ENCODE results near the gene NUDT7. TPM values are rescaled to one million over a fixed set of nuclear protein-coding genes. Genes with fewer than 3 reads are reported as not detected.

Gene NUDT7
- total and polyA plus RNA-seq, 9 of the 15 experiments (the other 6 are each of a cell fraction or from before 2014, with no cell fraction given): 5.6 to 24.2 (median 10.5) TPM

- WGBS (ENCODE audit: insufficient coverage, low coverage, missing lambda C conversion rate): 2% methylated on average over 5 of the region's 5 CpGs
These were observed 35.7 kb downstream of the NUDT7 start for GRCh38 chr16:77758046-77758445.

More at GRCh38 chr16:77758046-77758445, 35.7 kb downstream of the NUDT7 start:
- no peak overlapping the region for H3K9ac ChIP-seq (ENCODE audit: insufficient read depth in 1 of 2, low read depth in 2 of 2, low read length in 2 of 2)
- FAIRE-seq (no peak), DNase-seq (ENCODE audit: extremely low read depth in 1 of 4, low spot score in 3 of 4) (no peak), ATAC-seq (no peak)
- H3K4me1 ChIP-seq (replicated peaks in 1 of 2; ENCODE audit: control insufficient read depth in 2 of 2, insufficient read depth in 2 of 2, low read length in 2 of 2): no peaks in the 10 kb centered on the region
- H4K20me1 ChIP-seq (replicated peaks; ENCODE audit: control insufficient read depth, insufficient read depth, low read length): no peaks in the 10 kb centered on the region
- H3K27me3 ChIP-seq (ENCODE audit: control insufficient read depth in 2 of 2, insufficient read depth in 2 of 2, low read length in 2 of 2): no peaks in the 10 kb centered on the region
- no peak overlapping the region for H3K27ac ChIP-seq (ENCODE audit: extremely low read depth, low read depth, low read length)
- no TSS peak for BruUV-seq (replicated peaks)
- CTCF ChIA-PET (ENCODE audit: low intra/inter-chr PET ratio): no interaction called here
- POLR2A ChIA-PET: no interaction called here
- H3K4me2 ChIP-seq (ENCODE audit: insufficient read depth, low read length): no peak overlapping the region
- TF ChIP-seq PBX2 (CRISPR knock-in tag; IDR thresholded peaks at IDR 0.05; ENCODE audit: low read depth) (no peak), PBX2 (tag; conservative IDR thresholded peaks at IDR 0.05; ENCODE audit: low read depth) (no peak)
- no peak overlapping the region for H3K4me3 ChIP-seq
- in situ Hi-C loops (cut with MboI): no loop called here
- no peaks in the 10 kb centered on the region for H3K79me2 ChIP-seq (ENCODE audit: control insufficient read depth, insufficient read depth, low read length)
- H3K9me3 ChIP-seq (replicated peaks; ENCODE audit: control insufficient read depth, insufficient read depth, low read depth, low read length): no peaks in the 10 kb centered on the region
- intact Hi-C loops (cut with micrococcal nuclease): no loop called here
- H2AFZ ChIP-seq (ENCODE audit: low read depth, low read length): no peak overlapping the region
- no peaks in the 10 kb centered on the region for H3K36me3 ChIP-seq (ENCODE audit: control insufficient read depth, insufficient read depth, low read length)
- no peaks in the 10 kb centered on the region for H3K9me1 ChIP-seq (ENCODE audit: control insufficient read depth, insufficient read depth, low read length)

Measured in K562 (cell line).